ENCODE measurements around the gene PCDH9. TPM values are rescaled to one million over a fixed set of nuclear protein-coding genes. Genes with fewer than 3 reads are reported as not detected.

PCDH9 gene
- total RNA-seq, 4 donors from 2014 or later: 0.57 to 1.7 (median 0.97) TPM

DNA sequence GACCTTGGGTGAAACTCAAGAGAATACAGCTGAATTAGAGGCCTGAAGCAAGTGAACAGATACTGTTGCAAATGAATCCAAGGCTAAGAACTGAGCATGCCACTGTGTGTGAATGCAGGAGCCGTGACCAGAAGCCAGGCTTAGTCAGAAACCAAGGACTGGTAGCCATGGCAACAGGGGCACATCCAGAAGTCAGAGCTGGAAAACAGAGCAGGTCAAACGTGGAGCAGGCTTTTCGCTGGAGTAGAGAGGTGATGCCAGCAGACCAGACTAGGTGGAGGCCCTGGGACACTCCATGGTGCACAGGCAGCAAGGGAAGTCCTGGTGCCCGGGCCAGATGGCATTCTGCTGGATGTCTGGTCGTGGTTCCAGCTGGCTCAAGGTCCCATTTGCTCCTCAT, 564.1 kb downstream of the PCDH9 start:
- no peak overlapping the region for H3K4me3 ChIP-seq
- no peak overlapping the region for H3K27ac ChIP-seq
- no peaks in the 10 kb centered on the region for H3K27me3 ChIP-seq
- DNase-seq: no peak
- H3K36me3 ChIP-seq: peaks cover 0 to 3% (median 0%) of the 10 kb centered on the region in 3 donors
- no peaks in the 10 kb centered on the region for H3K4me1 ChIP-seq
- TF ChIP-seq, protein P1, sequence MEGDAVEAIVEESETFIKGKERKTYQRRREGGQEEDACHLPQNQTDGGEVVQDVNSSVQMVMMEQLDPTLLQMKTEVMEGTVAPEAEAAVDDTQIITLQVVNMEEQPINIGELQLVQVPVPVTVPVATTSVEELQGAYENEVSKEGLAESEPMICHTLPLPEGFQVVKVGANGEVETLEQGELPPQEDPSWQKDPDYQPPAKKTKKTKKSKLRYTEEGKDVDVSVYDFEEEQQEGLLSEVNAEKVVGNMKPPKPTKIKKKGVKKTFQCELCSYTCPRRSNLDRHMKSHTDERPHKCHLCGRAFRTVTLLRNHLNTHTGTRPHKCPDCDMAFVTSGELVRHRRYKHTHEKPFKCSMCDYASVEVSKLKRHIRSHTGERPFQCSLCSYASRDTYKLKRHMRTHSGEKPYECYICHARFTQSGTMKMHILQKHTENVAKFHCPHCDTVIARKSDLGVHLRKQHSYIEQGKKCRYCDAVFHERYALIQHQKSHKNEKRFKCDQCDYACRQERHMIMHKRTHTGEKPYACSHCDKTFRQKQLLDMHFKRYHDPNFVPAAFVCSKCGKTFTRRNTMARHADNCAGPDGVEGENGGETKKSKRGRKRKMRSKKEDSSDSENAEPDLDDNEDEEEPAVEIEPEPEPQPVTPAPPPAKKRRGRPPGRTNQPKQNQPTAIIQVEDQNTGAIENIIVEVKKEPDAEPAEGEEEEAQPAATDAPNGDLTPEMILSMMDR (IDR thresholded peaks at IDR 0.05): no peak
- TF ChIP-seq POLR2A (IDR thresholded peaks at IDR 0.05): no peak
- no peaks in the 10 kb centered on the region for H3K9me3 ChIP-seq

DNA sequence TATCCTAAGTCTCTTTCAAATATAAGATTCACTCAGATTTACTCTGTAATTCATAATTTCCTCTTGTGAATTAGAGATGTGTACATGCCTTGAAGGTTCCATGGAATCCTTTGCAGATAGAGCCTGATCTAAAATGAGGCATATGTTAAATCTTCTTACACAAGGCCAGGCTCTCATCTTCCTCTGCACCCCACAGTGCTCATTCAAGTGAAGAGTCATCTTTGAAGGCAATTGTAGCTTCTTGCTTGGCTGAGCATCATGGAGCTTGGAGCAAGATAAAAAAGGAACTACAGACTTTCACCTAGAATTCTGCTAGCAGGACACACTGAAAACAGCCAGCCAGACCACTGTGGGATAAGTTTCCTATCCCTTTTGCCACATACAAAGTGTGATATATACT, 566.4 kb downstream of the PCDH9 start:
- Histone ChIP-seq H3K36me3 (no peaks in the 10 kb centered on the region), H3K9me3 (no peaks in the 10 kb centered on the region), H3K27ac (no peak overlapping the region), H3K27me3 (no peaks in the 10 kb centered on the region), H3K4me3 (no peak overlapping the region), H3K4me1 (no peaks in the 10 kb centered on the region)
- DNase-seq: no peak
- TF ChIP-seq, protein P1 (IDR thresholded peaks at IDR 0.05): no peak
- TF ChIP-seq POLR2A (IDR thresholded peaks at IDR 0.05): no peak

DNA sequence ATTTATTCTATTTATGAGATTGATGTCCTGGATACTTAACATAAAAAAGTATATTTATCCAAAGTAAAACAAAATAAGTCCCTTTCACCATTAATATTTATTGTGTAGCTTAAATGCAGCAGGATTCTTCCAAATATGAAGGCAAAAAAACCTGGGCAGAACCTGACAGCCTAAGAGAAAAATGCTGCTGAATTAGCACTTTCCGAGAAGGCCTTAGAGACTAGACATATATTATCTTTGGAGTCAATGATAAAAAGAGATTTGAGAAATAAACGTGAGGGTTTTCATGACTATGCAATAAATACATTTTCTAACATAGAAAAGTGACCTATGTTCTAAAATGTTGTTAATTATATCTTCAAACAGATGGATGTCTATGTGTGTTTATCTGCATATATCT, 566.9 kb downstream of the PCDH9 start:
- DNase-seq: no peak
- no peaks in the 10 kb centered on the region for H3K36me3 ChIP-seq
- no peak overlapping the region for H3K27ac ChIP-seq
- H3K4me1 ChIP-seq: no peaks in the 10 kb centered on the region
- no peak overlapping the region for H3K4me3 ChIP-seq
- no peaks in the 10 kb centered on the region for H3K9me3 ChIP-seq
- H3K27me3 ChIP-seq: no peaks in the 10 kb centered on the region
- no peak for TF ChIP-seq POLR2A (IDR thresholded peaks at IDR 0.05)

- no peaks in the 10 kb centered on the region for H3K9me3 ChIP-seq
- no peaks in the 10 kb centered on the region for H3K4me1 ChIP-seq
- H3K27me3 ChIP-seq: no peaks in the 10 kb centered on the region
- H3K27ac ChIP-seq: no peak overlapping the region
- DNase-seq: no peak
- TF ChIP-seq POLR2A (IDR thresholded peaks at IDR 0.05): no peak
- TF ChIP-seq, protein P1 (IDR thresholded peaks at IDR 0.05): no peak
- no peaks in the 10 kb centered on the region for H3K36me3 ChIP-seq
- H3K4me3 ChIP-seq: no peak overlapping the region
Measured at GRCh38 chr13:66661336-66661735, 568.8 kb downstream of the PCDH9 start.

DNA sequence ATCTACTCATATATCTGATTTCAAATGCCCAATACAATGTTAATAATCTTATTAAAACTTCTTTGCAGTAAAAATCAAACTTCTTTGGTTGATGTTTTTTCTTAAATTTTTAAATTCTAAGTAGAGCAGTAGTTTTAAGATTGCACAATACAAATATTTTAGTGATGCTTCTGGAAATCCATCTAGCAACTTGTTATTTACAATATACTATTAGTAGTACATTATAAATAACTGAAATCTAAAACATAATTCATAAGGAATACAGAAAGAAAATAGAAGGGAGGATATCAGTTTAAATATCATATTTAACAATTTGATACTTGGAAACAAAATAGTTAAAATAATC, 569.7 kb downstream of the PCDH9 start:
- TF ChIP-seq, protein P1 (IDR thresholded peaks at IDR 0.05): no peak
- TF ChIP-seq POLR2A (IDR thresholded peaks at IDR 0.05): no peak
- no peaks in the 10 kb centered on the region for H3K36me3 ChIP-seq
- no peak overlapping the region for H3K4me3 ChIP-seq
- no peak overlapping the region for H3K27ac ChIP-seq
- DNase-seq: no peak
- H3K9me3 ChIP-seq: no peaks in the 10 kb centered on the region
- H3K27me3 ChIP-seq: no peaks in the 10 kb centered on the region
- no peaks in the 10 kb centered on the region for H3K4me1 ChIP-seq

DNA sequence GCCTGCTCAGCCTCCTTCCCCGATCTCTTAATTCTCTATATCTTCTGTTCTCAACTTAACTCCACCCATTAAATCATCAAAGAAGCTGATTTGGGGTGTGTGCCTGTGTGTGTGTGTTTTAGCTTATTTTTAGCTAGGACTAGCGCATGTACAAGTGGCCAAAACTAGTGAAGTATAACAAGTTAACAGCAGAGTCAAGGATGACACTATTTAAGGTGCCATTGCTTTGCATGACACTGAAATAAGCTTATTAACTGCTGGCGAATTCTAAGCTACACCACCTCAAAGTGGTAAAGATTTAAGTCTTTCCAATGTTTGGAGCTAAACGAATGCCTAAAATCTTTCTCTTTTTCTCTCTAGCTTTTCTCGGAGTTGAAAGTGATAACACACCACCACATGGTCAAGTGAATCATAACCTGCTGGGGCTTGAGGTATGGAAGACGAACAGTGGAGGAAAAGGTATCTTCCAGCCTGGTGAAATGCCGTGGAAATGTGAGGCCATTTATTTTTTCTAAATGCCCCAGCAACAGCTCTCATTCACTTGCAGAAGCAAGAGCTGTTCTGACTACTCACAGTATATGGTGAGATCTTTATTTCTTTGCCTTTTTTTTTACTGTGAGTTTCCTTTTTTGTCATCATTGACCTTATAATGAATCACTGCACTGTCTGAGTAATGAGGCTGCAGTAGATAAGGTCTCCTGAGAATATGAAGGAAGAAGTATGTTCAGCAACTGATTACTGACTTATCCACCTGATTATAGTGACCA, 570.3 kb downstream of the PCDH9 start:
- no peak overlapping the region for H3K27ac ChIP-seq

More for the DNA sequence above, 570.3 kb downstream of the PCDH9 start:
- Histone ChIP-seq H3K27me3 (no peaks in the 10 kb centered on the region), H3K36me3 (no peaks in the 10 kb centered on the region), H3K4me1 (no peaks in the 10 kb centered on the region), H3K4me3 (no peak overlapping the region), H3K9me3 (no peaks in the 10 kb centered on the region)
- TF ChIP-seq, protein P1 (IDR thresholded peaks at IDR 0.05): no peak
- no peak for TF ChIP-seq POLR2A (IDR thresholded peaks at IDR 0.05)
- no peak for DNase-seq

Data from Peyer's patch (tissue), 4 donors.